Natural killer cell (primary cell): ENCODE data around the gene RABGAP1L. TPM values are rescaled to one million over a fixed set of nuclear protein-coding genes. Genes with fewer than 3 reads are reported as not detected.
A peak's percentile ranks its signal among the peaks of the same experiment; 100 is the strongest.
"Not testable (repeated sequence)": the region's sequence is repeated elsewhere in the genome, so short reads cannot be mapped to it uniquely, and the experiment has no call there.

ENCODE experiments used
- ATAC-seq, 3 donors: fragments of 150-1000 bp in 2 of 3; fragments of 200-7000 bp in 1 of 3; cut with Tn5 transposase; 1 replicate in 1 of 3; 2 replicates in 2 of 3; pipeline ENCODE4 v1.10.0; 2021; ENCODE audit warnings: mild to moderate bottlenecking in 2 of 3, moderate library complexity in 2 of 3
- DNase-seq, 2 donors: peaks; one replicate each; pipeline versions ENCODE4 v3.0.0 to v3.0.0-alpha.2; 2013 to 2021; ENCODE audit warnings: mixed read lengths in 1 of 2
- H3K27ac ChIP-seq: one replicate; pipeline ENCODE4 v1.5.1; 2013; ENCODE audit warnings: mild to moderate bottlenecking, low read length
- H3K27me3 ChIP-seq: one replicate; pipeline ENCODE4 v1.6.1; 2013; ENCODE audit warnings: low read length; ENCODE audit not compliant: control insufficient read depth, insufficient read depth
- H3K36me3 ChIP-seq: one replicate; pipeline ENCODE4 v1.6.1; 2013; ENCODE audit warnings: low read length; ENCODE audit not compliant: control insufficient read depth, insufficient read depth
- H3K4me1 ChIP-seq: one replicate; pipeline ENCODE4 v1.6.1; 2013; ENCODE audit warnings: low read length; ENCODE audit not compliant: control insufficient read depth, insufficient read depth
- H3K4me3 ChIP-seq: one replicate; pipeline ENCODE4 v1.5.1; 2013; ENCODE audit warnings: low read length
- H3K9me3 ChIP-seq: one replicate; pipeline ENCODE4 v1.6.1; 2013; ENCODE audit warnings: low read length; ENCODE audit not compliant: control insufficient read depth, insufficient read depth
- H3K27ac Mint-ChIP-seq, 2 donors: one replicate each; pipeline ENCODE4 v1.8.0; 2022; ENCODE audit warnings: mild to moderate bottlenecking in 2 of 2, mixed read lengths in 2 of 2, moderate library complexity in 1 of 2
- H3K27me3 Mint-ChIP-seq, 2 donors: one replicate each; pipeline ENCODE4 v1.8.0; 2022; ENCODE audit warnings: low read depth in 2 of 2, mixed read lengths in 2 of 2
- H3K36me3 Mint-ChIP-seq: one replicate; pipeline ENCODE4 v1.8.0; 2022; ENCODE audit warnings: mixed read lengths
- H3K4me1 Mint-ChIP-seq, 2 donors: one replicate each; pipeline ENCODE4 v1.8.0; 2022; ENCODE audit warnings: mixed read lengths in 2 of 2
- H3K4me3 Mint-ChIP-seq: one replicate; pipeline ENCODE4 v1.8.0; 2022; ENCODE audit warnings: mild to moderate bottlenecking, moderate library complexity, mixed read lengths
- H3K9me3 Mint-ChIP-seq, 2 donors: one replicate each; pipeline ENCODE4 v1.8.0; 2022; ENCODE audit warnings: mixed read lengths in 2 of 2
- WGBS: methylation state at CpG from one replicate; pipeline ENCODE4 v1.1.7; 2013; ENCODE audit warnings: missing lambda C conversion rate; ENCODE audit not compliant: insufficient coverage; 5-methylcytosine and 5-hydroxymethylcytosine counted together
- intact Hi-C: fragments of 100-400 bp; cut with micrococcal nuclease; formaldehyde crosslinking; loops from one replicate; pipeline ENCODE4 v1.14.2; 2022
- total RNA-seq, 4 donors: library from RNA; stranded (reverse); fragments of 120-200 nt in 1 of 4; gene quantifications; one replicate each; pipeline versions ENCODE4 v1.2.3 to v1.2.4, GENCODE V29; 2013 to 2022
- TF ChIP-seq, protein P1 (sequence below): fragments of 200-600 bp; IDR thresholded peaks from one replicate; pipeline ENCODE4 v1.8.0; 2022; ENCODE audit warnings: antibody characterized with exemption

The RABGAP1L gene
- total RNA-seq, 3 donors from 2014 or later (not counting 1 experiment from before 2014, with no cell fraction given), result 145 to 168 (median 153) TPM

DNA sequence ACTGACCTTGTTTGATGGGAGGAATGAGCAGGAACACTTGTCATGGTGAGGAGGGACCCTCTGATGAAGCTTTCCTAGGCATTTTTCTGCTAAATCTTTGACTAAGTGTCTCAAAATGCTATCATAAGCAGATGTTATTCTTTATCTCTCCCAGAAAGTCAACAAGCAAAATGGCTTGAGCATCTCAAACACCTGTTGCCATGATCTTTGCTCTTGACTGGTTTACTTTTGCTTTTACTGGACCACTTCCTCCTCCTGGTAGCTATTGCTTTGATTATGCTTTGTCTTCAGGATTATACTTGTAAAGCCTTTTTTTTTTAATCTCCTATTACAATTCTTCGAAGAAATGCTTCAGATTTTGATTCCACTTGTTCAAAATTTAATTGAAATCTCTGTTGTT, 445.9 kb downstream of the RABGAP1L start:
- no peaks in the 10 kb centered on the region for H3K9me3 ChIP-seq
- Mint-ChIP-seq H3K9me3 (peaks cover 0 to 4% of the 10 kb centered on the region in 2 donors), H3K36me3 (no peaks in the 10 kb centered on the region), H3K27me3 (no peaks in the 10 kb centered on the region), H3K4me3 (no peak overlapping the region), H3K27ac (peak overlapping the region in 1 of 2 donors; percentile 50), H3K4me1 (peaks cover 18 to 22% of the 10 kb centered on the region in 2 donors)
- DNase-seq, result no peak
- H3K27me3 ChIP-seq, result no peaks in the 10 kb centered on the region
- WGBS, result no CpG with 5 or more reads among the region's 1 CpG
- H3K27ac ChIP-seq, result no peak overlapping the region
- H3K4me3 ChIP-seq, result no peak overlapping the region
- H3K36me3 ChIP-seq, result no peaks in the 10 kb centered on the region
- ATAC-seq, result no peak
- H3K4me1 ChIP-seq, result no peaks in the 10 kb centered on the region
- TF ChIP-seq, protein P1, sequence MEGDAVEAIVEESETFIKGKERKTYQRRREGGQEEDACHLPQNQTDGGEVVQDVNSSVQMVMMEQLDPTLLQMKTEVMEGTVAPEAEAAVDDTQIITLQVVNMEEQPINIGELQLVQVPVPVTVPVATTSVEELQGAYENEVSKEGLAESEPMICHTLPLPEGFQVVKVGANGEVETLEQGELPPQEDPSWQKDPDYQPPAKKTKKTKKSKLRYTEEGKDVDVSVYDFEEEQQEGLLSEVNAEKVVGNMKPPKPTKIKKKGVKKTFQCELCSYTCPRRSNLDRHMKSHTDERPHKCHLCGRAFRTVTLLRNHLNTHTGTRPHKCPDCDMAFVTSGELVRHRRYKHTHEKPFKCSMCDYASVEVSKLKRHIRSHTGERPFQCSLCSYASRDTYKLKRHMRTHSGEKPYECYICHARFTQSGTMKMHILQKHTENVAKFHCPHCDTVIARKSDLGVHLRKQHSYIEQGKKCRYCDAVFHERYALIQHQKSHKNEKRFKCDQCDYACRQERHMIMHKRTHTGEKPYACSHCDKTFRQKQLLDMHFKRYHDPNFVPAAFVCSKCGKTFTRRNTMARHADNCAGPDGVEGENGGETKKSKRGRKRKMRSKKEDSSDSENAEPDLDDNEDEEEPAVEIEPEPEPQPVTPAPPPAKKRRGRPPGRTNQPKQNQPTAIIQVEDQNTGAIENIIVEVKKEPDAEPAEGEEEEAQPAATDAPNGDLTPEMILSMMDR, result no peak
- intact Hi-C loops, result no loop called here

GRCh38 chr1:174606471-174606870, 447.2 kb downstream of the RABGAP1L start:
- H3K9me3 ChIP-seq, result no peaks in the 10 kb centered on the region
- no peak overlapping the region for H3K4me3 Mint-ChIP-seq
- DNase-seq, result no peak
- H3K36me3 ChIP-seq, result no peaks in the 10 kb centered on the region
- no peak for ATAC-seq
- H3K27me3 Mint-ChIP-seq, result no peaks in the 10 kb centered on the region
- H3K27ac Mint-ChIP-seq, result peak overlapping the region in 1 of 2 donors; percentile 30
- peaks cover 18 to 22% of the 10 kb centered on the region in 2 donors for H3K4me1 Mint-ChIP-seq
- H3K9me3 Mint-ChIP-seq, result peaks cover 0 to 4% of the 10 kb centered on the region in 2 donors
- 97% methylated on average over 2 of the region's 2 CpGs for WGBS
- TF ChIP-seq, protein P1, result no peak
- H3K27ac ChIP-seq, result no peak overlapping the region
- no peaks in the 10 kb centered on the region for H3K36me3 Mint-ChIP-seq
- H3K4me3 ChIP-seq, result no peak overlapping the region
- intact Hi-C loops, result no loop called here
- H3K27me3 ChIP-seq, result no peaks in the 10 kb centered on the region
- no peaks in the 10 kb centered on the region for H3K4me1 ChIP-seq

DNA sequence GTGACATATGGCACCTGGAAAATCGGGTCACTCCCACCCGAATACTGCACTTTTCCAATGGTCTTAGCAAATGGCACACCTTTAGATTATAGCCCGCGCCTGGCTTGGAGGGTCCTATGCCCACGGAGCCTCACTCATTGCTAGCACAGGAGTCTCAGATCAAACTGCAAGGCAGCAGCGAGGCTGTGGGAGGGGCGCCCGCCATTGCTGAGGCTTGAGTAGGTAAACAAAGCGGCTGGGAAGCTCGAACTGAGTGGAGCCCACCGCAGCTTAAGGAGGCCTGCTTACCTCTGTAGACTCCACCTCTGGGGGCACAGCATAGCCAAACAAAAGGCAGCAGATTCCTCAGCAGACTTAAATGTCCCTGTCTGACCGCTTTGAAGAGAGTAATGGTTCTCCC, 458.6 kb downstream of the RABGAP1L start:
- H3K36me3 Mint-ChIP-seq, H3K9me3 Mint-ChIP-seq, intact Hi-C loops, H3K27ac ChIP-seq, H3K36me3 ChIP-seq, H3K4me1 ChIP-seq, ATAC-seq, DNase-seq, H3K27ac Mint-ChIP-seq, H3K9me3 ChIP-seq, H3K4me3 ChIP-seq, H3K4me3 Mint-ChIP-seq, H3K27me3 Mint-ChIP-seq, H3K27me3 ChIP-seq: not testable (repeated sequence)
- WGBS, result 91% methylated on average over 12 of the region's 12 CpGs
- peaks cover 7 to 20% of the 10 kb centered on the region in 2 donors for H3K4me1 Mint-ChIP-seq

- H3K4me1 Mint-ChIP-seq, result peaks cover 19 to 30% of the 10 kb centered on the region in 2 donors
- H3K36me3 Mint-ChIP-seq, result no peaks in the 10 kb centered on the region
- H3K4me3 Mint-ChIP-seq, result no peak overlapping the region
- intact Hi-C loops, result no loop called here
- TF ChIP-seq, protein P1, result no peak
- Histone ChIP-seq H3K4me1 (no peaks in the 10 kb centered on the region), H3K27me3 (no peaks in the 10 kb centered on the region), H3K9me3 (no peaks in the 10 kb centered on the region), H3K4me3 (no peak overlapping the region), H3K36me3 (no peaks in the 10 kb centered on the region), H3K27ac (no peak overlapping the region)
- WGBS, result 95% methylated on average over 2 of the region's 2 CpGs
- no peaks in the 10 kb centered on the region for H3K27me3 Mint-ChIP-seq
- DNase-seq (no peak), ATAC-seq (no peak)
- peaks cover 4 to 7% of the 10 kb centered on the region in 2 donors for H3K9me3 Mint-ChIP-seq
- H3K27ac Mint-ChIP-seq, result no peak overlapping the region
Observed at GRCh38 chr1:174623324-174624035, 464.2 kb downstream of the RABGAP1L start.
